KMS-11 (cell line): ENCODE data around the gene SEC61G.

Source experiments
- H2AFZ ChIP-seq: fragments of 200-600 bp; sonication (generic); 2 replicates; pipeline ENCODE4 v1.6.1; 2016; ENCODE audit warnings: antibody characterized with exemption, mixed run types, low read depth
- H3K27ac ChIP-seq: fragments of 200-600 bp; sonication (generic); 2 replicates; pipeline ENCODE4 v1.6.1; 2016; ENCODE audit warnings: mild to moderate bottlenecking, mixed run types
- H3K27me3 ChIP-seq: fragments of 200-600 bp; sonication (generic); 2 replicates; pipeline ENCODE4 v1.6.1; 2017; ENCODE audit warnings: mild to moderate bottlenecking, low read depth, mixed run types, moderate library complexity; ENCODE audit not compliant: insufficient read depth
- H3K36me3 ChIP-seq: fragments of 200-600 bp; sonication (generic); 2 replicates; pipeline ENCODE4 v1.6.1; 2017; ENCODE audit warnings: mild to moderate bottlenecking, mixed run types; ENCODE audit not compliant: insufficient read depth
- H3K4me1 ChIP-seq: fragments of 200-600 bp; sonication (generic); 2 replicates; pipeline ENCODE4 v1.6.1; 2016; ENCODE audit warnings: mild to moderate bottlenecking, low read depth, mixed run types; ENCODE audit not compliant: poor library complexity, severe bottlenecking
- H3K4me2 ChIP-seq: fragments of 200-600 bp; sonication (generic); 2 replicates; pipeline ENCODE4 v1.7.0; 2016; ENCODE audit warnings: mild to moderate bottlenecking, mixed run types
- H3K4me3 ChIP-seq: fragments of 200-600 bp; sonication (generic); IDR thresholded peaks from 2 replicates; pipeline ENCODE4 v1.6.1; 2017; ENCODE audit warnings: low read depth, low read length, mixed read lengths; ENCODE audit not compliant: insufficient read depth
- H3K79me2 ChIP-seq: fragments of 200-600 bp; sonication (generic); 2 replicates; pipeline ENCODE4 v1.6.1; 2016; ENCODE audit warnings: low read depth, mixed run types; ENCODE audit not compliant: insufficient read depth
- H3K9ac ChIP-seq: fragments of 200-600 bp; sonication (generic); 2 replicates; pipeline ENCODE4 v1.6.1; 2016; ENCODE audit warnings: mild to moderate bottlenecking, mixed run types
- H4K20me1 ChIP-seq: fragments of 200-600 bp; sonication (generic); 2 replicates; pipeline ENCODE4 v1.6.1; 2016; ENCODE audit warnings: mild to moderate bottlenecking, mixed run types; ENCODE audit not compliant: insufficient read depth
- CTCF ChIP-seq: fragments of 200-600 bp; sonication (generic); conservative IDR thresholded peaks from 2 replicates; pipeline ENCODE4 v1.6.1; 2017; ENCODE audit warnings: low read depth, mild to moderate bottlenecking, antibody characterized with exemption, low read length, moderate library complexity, mixed read lengths

The SEC61G gene

DNA sequence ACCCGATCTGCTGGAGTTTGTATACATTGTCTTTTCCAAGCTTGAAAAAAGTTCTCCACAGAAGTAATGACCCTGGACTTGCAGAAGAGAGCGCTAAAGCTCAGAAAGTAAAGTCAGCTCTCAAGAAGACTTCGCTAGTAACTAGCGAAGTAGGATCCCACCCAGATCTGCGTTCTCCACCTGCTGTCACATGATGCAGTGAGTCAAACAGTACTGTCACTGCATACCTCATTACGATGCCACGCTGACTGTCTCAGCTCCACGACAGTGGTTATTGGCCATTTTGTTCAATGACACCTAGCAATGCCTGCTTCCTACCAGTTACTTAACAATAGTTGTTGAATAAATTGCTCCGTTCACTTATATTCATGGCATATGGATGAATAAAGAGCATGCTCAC is 29.7 kb upstream of the SEC61G start:
- H3K79me2 ChIP-seq = no peaks in the 10 kb centered on the region
- H3K4me3 ChIP-seq = no peak overlapping the region
- no peak overlapping the region for H3K27ac ChIP-seq
- no peak overlapping the region for H3K4me2 ChIP-seq
- no peaks in the 10 kb centered on the region for H3K27me3 ChIP-seq
- H3K9ac ChIP-seq = no peak overlapping the region
- no peak for TF ChIP-seq CTCF
- peaks cover 4% of the 10 kb centered on the region for H3K4me1 ChIP-seq
- H4K20me1 ChIP-seq = no peaks in the 10 kb centered on the region
- H3K36me3 ChIP-seq = no peaks in the 10 kb centered on the region
- no peak overlapping the region for H2AFZ ChIP-seq

GRCh38 chr7:54785261-54785660 is 26.2 kb upstream of the SEC61G start:
- no peak overlapping the region for H3K4me3 ChIP-seq
- no peak for TF ChIP-seq CTCF
- H3K36me3 ChIP-seq = no peaks in the 10 kb centered on the region
- no peak overlapping the region for H3K9ac ChIP-seq
- no peak overlapping the region for H3K27ac ChIP-seq
- H3K4me2 ChIP-seq = no peak overlapping the region
- no peaks in the 10 kb centered on the region for H3K79me2 ChIP-seq
- no peaks in the 10 kb centered on the region for H4K20me1 ChIP-seq
- no peaks in the 10 kb centered on the region for H3K27me3 ChIP-seq
- no peak overlapping the region for H2AFZ ChIP-seq
- peaks cover 4% of the 10 kb centered on the region for H3K4me1 ChIP-seq

GRCh38 chr7:54783952-54784351 is 24.9 kb upstream of the SEC61G start:
- no peak overlapping the region for H3K9ac ChIP-seq
- no peak for TF ChIP-seq CTCF
- H2AFZ ChIP-seq = no peak overlapping the region
- no peaks in the 10 kb centered on the region for H3K36me3 ChIP-seq
- peaks cover 4% of the 10 kb centered on the region for H3K4me1 ChIP-seq
- H3K4me3 ChIP-seq = no peak overlapping the region
- H3K27me3 ChIP-seq = no peaks in the 10 kb centered on the region
- H4K20me1 ChIP-seq = no peaks in the 10 kb centered on the region
- no peaks in the 10 kb centered on the region for H3K79me2 ChIP-seq
- no peak overlapping the region for H3K27ac ChIP-seq
- no peak overlapping the region for H3K4me2 ChIP-seq

- Histone ChIP-seq H2AFZ (no peak overlapping the region), H3K27me3 (no peaks in the 10 kb centered on the region)
- no peak for TF ChIP-seq CTCF
Observed at GRCh38 chr7:54782829-54783228, 23.8 kb upstream of the SEC61G start.

DNA sequence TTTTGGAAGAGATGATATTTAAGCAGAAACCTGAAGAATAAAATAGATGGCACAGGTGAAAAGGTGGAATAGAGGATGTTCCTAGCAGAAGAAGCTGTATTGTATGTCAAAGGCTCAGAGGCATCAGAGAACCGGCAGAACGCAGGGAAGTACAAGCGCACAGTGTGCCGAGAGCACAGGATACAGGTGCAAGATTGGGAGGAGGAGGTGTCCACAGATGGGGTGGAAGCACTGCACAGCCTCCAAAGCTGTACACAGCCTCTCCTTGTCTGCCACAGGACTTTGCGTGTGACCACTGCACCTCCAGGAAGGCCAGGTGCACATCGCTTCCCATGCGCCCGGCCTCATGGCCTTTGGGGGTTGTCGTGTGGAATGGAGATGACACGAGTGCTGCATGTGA is 23.3 kb upstream of the SEC61G start:
- Histone ChIP-seq H3K9ac (no peak overlapping the region), H2AFZ (no peak overlapping the region), H3K27ac (no peak overlapping the region), H3K4me2 (no peak overlapping the region), H3K79me2 (no peaks in the 10 kb centered on the region), H3K4me3 (no peak overlapping the region), H4K20me1 (no peaks in the 10 kb centered on the region), H3K27me3 (no peaks in the 10 kb centered on the region), H3K36me3 (no peaks in the 10 kb centered on the region), H3K4me1 (peaks cover 4% of the 10 kb centered on the region)
- TF ChIP-seq CTCF = no peak

More at GRCh38 chr7:54782829-54783228, 23.8 kb upstream of the SEC61G start:
- H3K4me2 ChIP-seq = no peak overlapping the region
- H3K36me3 ChIP-seq = no peaks in the 10 kb centered on the region
- H3K9ac ChIP-seq = no peak overlapping the region
- H3K4me3 ChIP-seq = no peak overlapping the region
- H3K4me1 ChIP-seq = peaks cover 4% of the 10 kb centered on the region
- no peaks in the 10 kb centered on the region for H4K20me1 ChIP-seq
- H3K27ac ChIP-seq = no peak overlapping the region
- H3K79me2 ChIP-seq = no peaks in the 10 kb centered on the region
